NCI-H1417 (cell line): ENCODE data around the gene PTBP3.

Experiments
- DNase-seq, 3 experiments: peaks; one replicate each; lab custom pipeline; 2025; lab: John Stamatoyannopoulos, UW

Gene PTBP3

GRCh38 chr9:112360047-112360804, 26.8 kb upstream of the PTBP3 start:
- no peak for DNase-seq

- DNase-seq, result no peak
Observed at GRCh38 chr9:112355427-112355897, 22.0 kb upstream of the PTBP3 start.

- no peak for DNase-seq
Observed at GRCh38 chr9:112354081-112354743, 20.8 kb upstream of the PTBP3 start.

- no peak for DNase-seq
Observed at GRCh38 chr9:112352209-112352608, 18.8 kb upstream of the PTBP3 start.

- no peak for DNase-seq
Observed at GRCh38 chr9:112351184-112351583, 17.8 kb upstream of the PTBP3 start.

- DNase-seq, result no peak
Observed at GRCh38 chr9:112349008-112349333, 15.6 kb upstream of the PTBP3 start.

GRCh38 chr9:112348257-112349007, 15.0 kb upstream of the PTBP3 start:
- DNase-seq, result peak in 1 of 3 experiments; percentile 40

GRCh38 chr9:112341730-112342129, 8.3 kb upstream of the PTBP3 start:
- DNase-seq, result no peak

- DNase-seq, result no peak
Observed at GRCh38 chr9:112339886-112340285, 6.5 kb upstream of the PTBP3 start.

GRCh38 chr9:112338561-112338960, 5.1 kb upstream of the PTBP3 start:
- DNase-seq, result peak in 1 of 3 experiments; percentile 13

- DNase-seq, result no peak
Observed at GRCh38 chr9:112337547-112337946, 4.1 kb upstream of the PTBP3 start.

- DNase-seq, result peak in 2 of 3 experiments; percentile 30 to 69
Observed at GRCh38 chr9:112334432-112334841, 1.0 kb upstream of the PTBP3 start.

GRCh38 chr9:112333639-112334431, 416 bp upstream of the PTBP3 start:
- DNase-seq, result peak; percentile 92 to 99 (median 98)

- no peak for DNase-seq
Observed at GRCh38 chr9:112332674-112332976, 794 bp downstream of the PTBP3 start.

- peak in 1 of 3 experiments; percentile 71 for DNase-seq
Observed at GRCh38 chr9:112332214-112332613, 1.2 kb downstream of the PTBP3 start.

GRCh38 chr9:112331674-112331952, 1.8 kb downstream of the PTBP3 start:
- peak in 1 of 3 experiments; percentile 38 for DNase-seq

- DNase-seq, result no peak
Observed at GRCh38 chr9:112328545-112328944, 4.9 kb downstream of the PTBP3 start.

GRCh38 chr9:112327718-112328450, 5.5 kb downstream of the PTBP3 start:
- peak in 1 of 3 experiments; percentile 30 for DNase-seq

- no peak for DNase-seq
Observed at GRCh38 chr9:112326194-112326593, 7.2 kb downstream of the PTBP3 start.

- DNase-seq, result no peak
Observed at GRCh38 chr9:112325600-112325999, 7.8 kb downstream of the PTBP3 start.

GRCh38 chr9:112325127-112325526, 8.3 kb downstream of the PTBP3 start:
- no peak for DNase-seq
